GM12872 (cell line): ENCODE results near the gene MARCHF5.

Source experiments
- CTCF ChIP-seq: IDR thresholded peaks from 3 replicates; pipeline ENCODE4 v1.5.1; 2011; ENCODE audit warnings: low read depth, mild to moderate bottlenecking, low read length, moderate library complexity; ENCODE audit not compliant: insufficient read depth

MARCHF5 gene

GRCh38 chr10:92309272-92309671, 18.3 kb downstream of the MARCHF5 start:
- no peak for TF ChIP-seq CTCF

- no peak for TF ChIP-seq CTCF
Observed at GRCh38 chr10:92313750-92314149, 22.8 kb downstream of the MARCHF5 start.

- TF ChIP-seq CTCF, result no peak
Observed at GRCh38 chr10:92316610-92317009, 25.6 kb downstream of the MARCHF5 start.

GRCh38 chr10:92323079-92323478, 32.1 kb downstream of the MARCHF5 start:
- no peak for TF ChIP-seq CTCF

- no peak for TF ChIP-seq CTCF
Observed at GRCh38 chr10:92327445-92328433, 36.8 kb downstream of the MARCHF5 start.

GRCh38 chr10:92328993-92329392, 38.0 kb downstream of the MARCHF5 start:
- no peak for TF ChIP-seq CTCF

- no peak for TF ChIP-seq CTCF
Observed at GRCh38 chr10:92342796-92343195, 51.8 kb downstream of the MARCHF5 start.
